GM12801 (cell line): ENCODE measurements around the gene LZTR1.

Source experiments
- CTCF ChIP-seq: IDR thresholded peaks from one replicate; pipeline ENCODE4 v1.5.1; 2011; ENCODE audit warnings: control low read depth; ENCODE audit not compliant: insufficient read length; ENCODE audit errors: extremely low read depth

The LZTR1 gene

GRCh38 chr22:20943104-20943933, 38.8 kb upstream of the LZTR1 start:
- no peak for TF ChIP-seq CTCF

GRCh38 chr22:20944042-20944441, 38.1 kb upstream of the LZTR1 start:
- TF ChIP-seq CTCF, result no peak

DNA sequence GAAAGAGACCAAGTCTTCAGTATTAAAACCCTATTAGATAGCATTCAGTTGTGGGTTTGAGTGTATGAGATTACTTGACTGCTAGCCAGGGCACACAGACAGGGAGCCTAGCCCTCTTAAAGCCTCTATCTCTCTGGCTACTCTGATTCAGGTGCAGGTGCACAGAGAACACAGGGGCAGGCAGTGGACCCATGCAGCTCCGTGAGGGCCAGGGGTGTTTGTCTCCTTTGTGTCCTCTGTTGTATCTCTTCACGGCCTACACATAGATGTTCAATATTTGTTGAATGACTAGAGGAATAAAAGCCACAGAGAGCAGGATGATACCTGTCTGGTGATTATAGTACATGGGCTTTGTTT, 36.5 kb upstream of the LZTR1 start:
- no peak for TF ChIP-seq CTCF

GRCh38 chr22:20946080-20946986, 35.8 kb upstream of the LZTR1 start:
- no peak for TF ChIP-seq CTCF

- no peak for TF ChIP-seq CTCF
Measured at GRCh38 chr22:20946991-20947390, 35.1 kb upstream of the LZTR1 start.

GRCh38 chr22:20948450-20948849, 33.6 kb upstream of the LZTR1 start:
- no peak for TF ChIP-seq CTCF

- TF ChIP-seq CTCF, result no peak
Measured at GRCh38 chr22:20948989-20949388, 33.1 kb upstream of the LZTR1 start.
